OCI-LY7 (cell line): ENCODE measurements around the gene FIGNL1.

ENCODE experiments used
- CTCF ChIP-seq: fragments of 200-600 bp; sonication (generic); conservative IDR thresholded peaks from 2 replicates; pipeline ENCODE4 v1.5.1; 2014; ENCODE audit warnings: mild to moderate bottlenecking, antibody characterized with exemption, low read length, moderate library complexity, mixed read lengths
- EZH2phosphoT487 ChIP-seq: fragments of 200-600 bp; sonication (generic); IDR thresholded peaks from 2 replicates; pipeline ENCODE4 v1.6.1; 2018; ENCODE audit warnings: low read depth, borderline replicate concordance, mild to moderate bottlenecking, mixed run types, antibody characterized with exemption, low read length, moderate library complexity, mixed read lengths

GRCh38 chr7:50422858-50423257, 27.3 kb downstream of the FIGNL1 start:
- TF ChIP-seq CTCF = no peak
- no peak for TF ChIP-seq EZH2phosphoT487
